Activated naive CD8-positive, alpha-beta T cell (primary cell): Measurements from ENCODE around the gene GATAD2B.

Experiments used
- H3K27ac Mint-ChIP-seq: one replicate; pipeline ENCODE4 v1.8.0; 2021; ENCODE audit warnings: mixed read lengths
- H3K27me3 Mint-ChIP-seq: one replicate; pipeline ENCODE4 v1.8.0; 2021; ENCODE audit warnings: mixed read lengths
- H3K36me3 Mint-ChIP-seq: one replicate; pipeline ENCODE4 v1.8.0; 2021; ENCODE audit warnings: mixed read lengths
- H3K4me1 Mint-ChIP-seq: one replicate; pipeline ENCODE4 v1.8.0; 2021; ENCODE audit warnings: low read depth, mixed read lengths
- H3K4me3 Mint-ChIP-seq: one replicate; pipeline ENCODE4 v1.8.0; 2021; ENCODE audit warnings: mild to moderate bottlenecking, mixed read lengths
- H3K9me3 Mint-ChIP-seq: one replicate; pipeline ENCODE4 v1.8.0; 2021; ENCODE audit warnings: low read depth, mixed read lengths

The GATAD2B gene

DNA sequence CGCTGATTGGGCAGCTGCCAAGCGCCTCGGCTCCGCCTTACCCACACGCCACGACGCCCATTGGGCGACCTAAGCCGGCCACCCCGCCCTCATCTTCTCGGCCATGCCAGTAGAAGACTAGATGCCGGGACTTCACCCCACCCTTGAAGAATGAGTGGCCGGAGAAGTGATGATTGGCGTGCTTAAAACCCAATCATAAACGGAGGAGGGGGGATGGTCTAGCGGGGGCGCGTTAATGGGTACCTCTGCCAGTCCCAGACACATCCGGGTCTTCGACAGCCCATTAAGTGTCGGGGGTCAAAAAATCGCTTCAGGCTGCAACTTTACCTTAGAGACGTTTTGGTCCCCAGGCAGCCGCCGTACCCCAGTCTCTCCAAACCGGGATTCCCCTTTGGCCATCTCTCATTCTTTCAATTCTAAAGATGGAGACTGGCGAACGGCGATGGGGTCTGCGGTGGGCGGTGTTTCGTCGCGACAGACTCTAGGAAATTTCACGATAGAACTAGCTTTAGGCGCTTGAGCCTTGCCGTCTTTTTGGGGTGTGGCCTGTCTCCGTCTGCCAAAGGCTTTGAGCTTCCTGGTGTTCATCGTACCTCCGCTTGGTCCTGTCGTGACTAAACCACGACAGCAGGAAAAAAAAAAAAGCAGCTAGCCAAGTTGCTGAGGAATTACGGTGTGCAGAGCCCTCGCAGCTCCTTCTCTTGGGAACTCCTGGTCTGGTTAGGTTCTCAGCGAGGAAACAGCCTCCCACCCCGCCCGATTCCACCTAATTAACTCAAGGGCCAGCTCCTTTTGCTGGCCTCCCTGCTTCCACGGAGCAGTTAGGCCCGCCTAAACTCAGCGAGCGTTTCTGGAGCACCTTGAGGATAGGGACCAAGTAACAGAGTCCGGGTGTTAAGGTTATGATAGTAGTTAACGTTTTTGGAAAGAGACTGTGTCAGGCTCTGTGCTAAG lies at the start of gene GATAD2B:
Gene GATAD2B (minus strand): TSS at position 1 of the 954 bp plus-strand sequence. CDS start 94,625 bp downstream, outside the sequence.
- Mint-ChIP-seq H3K9me3 (no peaks in the 10 kb centered on the region), H3K27ac (peak within 1 kb of the TSS; percentile 94), H3K36me3 (no peaks in the 10 kb centered on the region), H3K27me3 (no peaks in the 10 kb centered on the region), H3K4me3 (peak within 1 kb of the TSS; percentile 95), H3K4me1 (peaks cover 44% of the 10 kb centered on the region)

- Mint-ChIP-seq H3K36me3 (no peaks in the 10 kb centered on the region), H3K4me1 (peaks cover 47% of the 10 kb centered on the region), H3K9me3 (no peaks in the 10 kb centered on the region), H3K27ac (no peak overlapping the region), H3K4me3 (no peak overlapping the region), H3K27me3 (no peaks in the 10 kb centered on the region)
Observed at GRCh38 chr1:153970346-153970745, 47.6 kb upstream of the GATAD2B start.

DNA sequence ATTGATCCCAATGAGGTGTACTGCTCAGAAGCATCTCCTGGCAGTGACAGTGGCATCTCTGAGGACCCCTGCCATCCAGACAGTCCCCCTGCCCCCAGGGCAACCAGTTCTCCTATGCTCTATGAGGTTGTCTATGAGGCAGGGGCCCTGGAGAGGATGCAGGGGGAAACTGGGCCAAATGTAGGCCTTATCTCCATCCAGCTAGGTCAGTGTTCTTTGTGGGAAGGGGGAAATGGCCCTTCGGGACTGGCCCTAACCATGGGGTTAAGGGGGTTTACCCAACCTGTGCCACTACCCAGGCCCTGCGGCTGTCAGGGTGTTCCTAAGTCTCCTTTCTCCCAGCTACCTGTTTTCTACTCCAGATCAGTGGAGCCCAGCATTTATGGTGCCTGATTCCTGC lies 46.2 kb upstream of the GATAD2B start:
- Mint-ChIP-seq H3K4me3 (peak overlapping the region; percentile 10), H3K9me3 (no peaks in the 10 kb centered on the region), H3K27me3 (no peaks in the 10 kb centered on the region), H3K27ac (peak overlapping the region; percentile 68), H3K36me3 (no peaks in the 10 kb centered on the region), H3K4me1 (peaks cover 44% of the 10 kb centered on the region)

GRCh38 chr1:153968408-153968807 lies 45.6 kb upstream of the GATAD2B start:
- H3K4me3 Mint-ChIP-seq, result no peak overlapping the region
- peak overlapping the region; percentile 91 for H3K27ac Mint-ChIP-seq
- H3K4me1 Mint-ChIP-seq, result peaks cover 48% of the 10 kb centered on the region
- H3K36me3 Mint-ChIP-seq, result no peaks in the 10 kb centered on the region
- H3K9me3 Mint-ChIP-seq, result no peaks in the 10 kb centered on the region
- no peaks in the 10 kb centered on the region for H3K27me3 Mint-ChIP-seq

DNA sequence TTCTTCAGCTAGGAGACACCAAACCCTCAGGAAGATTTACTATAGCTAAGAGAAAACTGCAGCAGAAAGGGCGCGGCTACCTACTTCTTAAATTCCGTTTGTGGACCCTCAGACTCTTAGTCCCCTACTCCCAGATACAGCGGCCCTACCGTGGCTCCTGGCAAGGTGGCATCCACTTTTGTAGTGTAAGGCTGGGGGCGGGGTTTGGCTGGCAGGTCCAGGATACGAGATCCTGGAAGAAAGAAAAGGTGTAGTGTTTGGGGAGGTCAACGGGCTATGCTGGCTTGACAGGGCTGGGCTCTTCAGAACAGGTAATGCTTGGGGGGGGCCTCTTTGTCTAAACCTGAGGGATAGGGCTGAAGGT lies 45.2 kb upstream of the GATAD2B start:
- Mint-ChIP-seq H3K9me3 (no peaks in the 10 kb centered on the region), H3K4me1 (peaks cover 45% of the 10 kb centered on the region), H3K27me3 (no peaks in the 10 kb centered on the region), H3K4me3 (peak overlapping the region; percentile 90), H3K27ac (peak overlapping the region; percentile 91), H3K36me3 (no peaks in the 10 kb centered on the region)

- H3K4me3 Mint-ChIP-seq, result peak within 1 kb of the TSS; percentile 90
- no peaks in the 10 kb centered on the region for H3K36me3 Mint-ChIP-seq
- H3K9me3 Mint-ChIP-seq, result no peaks in the 10 kb centered on the region
- no peaks in the 10 kb centered on the region for H3K27me3 Mint-ChIP-seq
- H3K4me1 Mint-ChIP-seq, result peaks cover 49% of the 10 kb centered on the region
- peak within 1 kb of the TSS; percentile 91 for H3K27ac Mint-ChIP-seq
Observed at GRCh38 chr1:153967107-153967999, 44.6 kb upstream of the GATAD2B start, which contains the start of gene CREB3L4. Gene CREB3L4, plus strand, starts transcription at chr1:153967902. Its CDS starts 624 bp downstream, at chr1:153968526.

DNA sequence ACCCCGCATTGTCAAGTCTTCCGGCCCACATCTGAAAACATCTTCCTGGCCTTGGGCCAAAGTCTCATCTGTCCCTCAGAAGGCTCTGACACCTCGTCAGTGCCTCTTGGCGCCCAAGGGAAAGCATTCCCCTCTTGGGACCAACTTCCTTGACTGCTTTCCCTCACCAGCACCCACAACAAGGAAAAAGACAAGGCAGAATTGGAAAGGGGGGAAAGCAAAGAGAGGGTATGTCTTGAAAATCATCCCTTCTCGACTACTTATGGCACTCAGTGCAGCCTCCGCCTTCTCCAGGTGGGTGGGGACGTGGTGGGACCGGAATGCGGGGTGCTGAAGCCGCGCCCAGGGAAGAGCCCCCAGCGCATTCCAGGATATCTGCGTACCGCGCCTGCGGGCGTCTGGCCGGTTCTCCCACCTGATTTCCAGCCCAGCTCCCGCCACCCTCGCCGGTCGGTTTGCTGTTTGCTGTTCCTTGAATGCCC lies 41.1 kb upstream of the GATAD2B start:
- Mint-ChIP-seq H3K27ac (peak overlapping the region; percentile 99), H3K4me3 (peak overlapping the region; percentile 98), H3K4me1 (peaks cover 53% of the 10 kb centered on the region), H3K36me3 (no peaks in the 10 kb centered on the region), H3K27me3 (no peaks in the 10 kb centered on the region), H3K9me3 (no peaks in the 10 kb centered on the region)

DNA sequence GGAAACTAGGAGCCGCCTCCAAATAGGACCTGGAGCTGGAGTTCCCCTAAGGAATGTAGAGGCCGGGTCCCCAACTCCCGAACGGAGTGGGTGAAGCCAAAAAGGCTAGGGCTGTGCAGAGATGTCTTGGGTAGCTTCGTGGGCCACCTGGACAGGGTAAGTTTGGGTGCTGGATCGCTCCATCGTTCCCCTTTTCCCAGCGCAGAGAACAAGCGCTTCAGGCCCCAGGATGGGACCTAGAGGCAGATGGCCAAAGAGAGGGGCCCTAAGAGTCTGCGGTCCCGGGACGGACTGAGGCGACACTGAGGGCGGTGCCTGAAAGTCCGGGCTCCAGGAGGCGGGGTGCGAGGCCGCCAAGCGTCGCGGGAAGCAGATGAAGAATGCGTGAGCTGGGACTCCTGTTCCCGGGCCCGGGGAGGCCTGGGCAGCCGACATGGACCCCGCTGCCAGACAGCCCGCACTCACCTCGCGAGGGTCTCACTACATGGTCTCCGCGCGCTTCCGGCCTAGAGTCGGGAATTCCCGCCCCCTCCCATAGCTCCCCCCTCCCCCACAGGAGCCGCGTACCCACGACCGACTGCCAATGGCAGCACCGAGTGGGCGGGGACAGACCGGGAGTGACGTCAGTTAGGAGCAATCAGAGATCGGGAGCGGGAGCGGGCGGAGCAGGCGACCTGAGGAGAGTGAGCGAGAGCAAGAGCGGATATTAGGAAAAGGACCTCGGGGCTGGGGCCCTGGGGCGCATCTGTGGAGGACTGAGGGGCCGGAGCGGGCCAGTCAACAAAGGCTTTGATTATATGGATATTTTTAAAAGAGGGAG lies 40.5 kb upstream of the GATAD2B start, which contains the start of gene SLC39A1:
Gene SLC39A1 (minus strand): TSS at position 508 of the 820 bp plus-strand sequence. CDS start 822 bp downstream, outside the sequence.
- no peaks in the 10 kb centered on the region for H3K27me3 Mint-ChIP-seq
- no peaks in the 10 kb centered on the region for H3K9me3 Mint-ChIP-seq
- no peaks in the 10 kb centered on the region for H3K36me3 Mint-ChIP-seq
- peak within 1 kb of the TSS; percentile 99 for H3K27ac Mint-ChIP-seq
- H3K4me1 Mint-ChIP-seq, result peaks cover 55% of the 10 kb centered on the region
- peak within 1 kb of the TSS; percentile 98 for H3K4me3 Mint-ChIP-seq

DNA sequence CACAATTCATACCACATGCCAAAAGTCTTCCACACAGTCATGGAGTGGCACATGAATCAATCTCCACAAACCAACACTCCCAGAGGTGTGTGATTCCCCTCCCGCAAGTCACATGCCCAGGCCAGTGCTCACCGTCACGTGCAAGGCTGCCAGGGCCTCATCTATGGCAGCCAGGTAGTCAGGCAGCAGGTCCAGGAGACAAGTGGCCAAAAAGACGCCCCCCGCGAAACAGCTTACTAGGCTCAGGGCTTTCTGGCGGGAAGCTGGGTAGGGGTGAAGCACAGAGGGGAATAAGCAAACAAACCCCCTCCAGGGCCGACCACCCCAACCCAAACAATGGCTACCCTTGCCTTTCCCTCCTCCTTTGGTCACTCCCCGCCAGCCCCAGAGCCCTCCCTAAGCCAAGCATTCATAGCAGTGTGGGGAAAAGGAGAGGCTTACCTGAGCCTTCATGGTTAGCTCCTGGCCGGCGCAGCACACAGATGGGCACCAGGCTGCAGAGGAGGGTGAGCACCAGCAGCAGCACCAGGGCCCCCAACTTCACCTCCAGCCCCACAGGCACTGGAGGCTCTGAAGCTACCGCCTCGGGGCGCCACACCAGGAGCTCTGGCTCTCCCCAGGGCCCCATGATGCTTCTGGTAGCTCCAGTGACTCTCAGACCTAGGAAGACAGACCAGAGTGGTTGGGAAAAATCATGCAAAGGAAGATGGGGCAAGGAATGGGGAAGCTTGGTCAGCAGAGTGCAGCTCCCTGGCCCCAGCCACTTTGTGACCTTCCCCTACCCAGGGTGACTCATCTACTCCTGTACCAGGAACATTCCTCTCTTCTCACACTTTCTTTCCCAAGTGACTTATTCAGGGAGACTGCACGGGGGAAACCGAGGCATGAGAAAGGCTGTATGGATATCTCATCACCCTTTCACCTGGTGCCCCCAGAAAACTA lies 39.6 kb upstream of the GATAD2B start:
- Mint-ChIP-seq H3K4me1 (peaks cover 48% of the 10 kb centered on the region), H3K27ac (peak overlapping the region; percentile 99)

DNA sequence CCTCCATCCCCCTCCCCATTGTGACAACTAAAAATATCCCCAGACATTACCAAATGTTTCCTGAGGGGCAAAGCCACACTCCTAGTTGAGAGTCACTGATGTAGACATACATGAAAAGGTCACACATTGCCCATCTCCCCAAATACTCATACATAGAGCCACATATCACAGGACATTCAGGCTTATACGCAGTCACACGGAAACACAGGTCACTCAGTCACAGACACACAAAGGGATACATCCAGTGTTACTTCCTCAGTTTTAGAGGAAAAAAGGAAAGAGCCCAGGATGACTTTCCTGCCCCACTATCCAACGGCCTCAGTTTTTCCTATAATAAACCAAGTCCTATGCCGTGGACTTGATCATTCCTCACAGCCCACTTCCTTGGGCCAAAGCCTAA lies 38.6 kb upstream of the GATAD2B start:
- Mint-ChIP-seq H3K4me1 (peaks cover 49% of the 10 kb centered on the region), H3K36me3 (no peaks in the 10 kb centered on the region), H3K9me3 (no peaks in the 10 kb centered on the region), H3K27me3 (no peaks in the 10 kb centered on the region), H3K4me3 (peak overlapping the region; percentile 98), H3K27ac (peak overlapping the region; percentile 99)

More for the DNA sequence above, 39.6 kb upstream of the GATAD2B start:
- peak overlapping the region; percentile 98 for H3K4me3 Mint-ChIP-seq
- no peaks in the 10 kb centered on the region for H3K27me3 Mint-ChIP-seq
- H3K36me3 Mint-ChIP-seq, result no peaks in the 10 kb centered on the region
- H3K9me3 Mint-ChIP-seq, result no peaks in the 10 kb centered on the region

GRCh38 chr1:153960206-153960605 lies 37.4 kb upstream of the GATAD2B start:
- H3K27ac Mint-ChIP-seq, result no peak overlapping the region
- H3K4me1 Mint-ChIP-seq, result peaks cover 48% of the 10 kb centered on the region
- no peaks in the 10 kb centered on the region for H3K36me3 Mint-ChIP-seq

DNA sequence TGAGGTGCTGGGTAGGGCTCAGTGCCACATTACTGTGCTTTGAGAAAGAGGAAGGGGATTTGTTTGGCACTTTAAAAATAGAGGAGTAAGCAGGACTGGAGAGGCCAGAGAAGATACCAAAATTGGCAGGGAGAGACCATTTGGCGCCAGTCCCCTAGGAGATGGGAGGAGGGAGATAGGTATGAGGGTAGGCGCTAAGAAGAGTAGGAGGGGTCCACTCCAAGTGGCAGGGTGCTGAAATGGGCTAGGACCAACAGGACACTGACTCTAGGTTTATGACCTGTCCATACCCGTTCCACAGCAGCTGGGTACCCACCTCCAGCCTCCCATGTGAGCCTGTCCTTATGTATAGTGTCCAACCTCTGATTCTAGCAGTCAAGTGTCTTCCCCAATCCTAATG lies 36.7 kb upstream of the GATAD2B start:
- Mint-ChIP-seq H3K27me3 (no peaks in the 10 kb centered on the region), H3K9me3 (no peaks in the 10 kb centered on the region), H3K4me1 (peaks cover 54% of the 10 kb centered on the region), H3K4me3 (peak overlapping the region; percentile 8), H3K36me3 (no peaks in the 10 kb centered on the region), H3K27ac (peak overlapping the region; percentile 61)

More at GRCh38 chr1:153960206-153960605, 37.4 kb upstream of the GATAD2B start:
- Mint-ChIP-seq H3K27me3 (no peaks in the 10 kb centered on the region), H3K9me3 (no peaks in the 10 kb centered on the region), H3K4me3 (no peak overlapping the region)

DNA sequence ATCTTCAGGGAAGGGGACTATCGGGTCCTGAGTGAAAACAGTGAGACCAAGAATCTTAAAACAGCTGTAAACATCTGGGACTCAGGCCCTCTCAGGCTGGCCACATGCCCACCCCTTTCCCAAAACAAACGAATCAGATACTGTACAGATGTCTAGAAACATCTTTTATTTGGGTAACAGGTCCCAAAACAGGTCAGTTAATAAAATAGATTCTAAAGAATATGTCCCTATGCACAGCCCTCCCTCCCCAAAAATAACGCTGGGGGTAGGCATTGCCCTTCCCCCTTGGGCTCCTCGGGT lies 36.1 kb upstream of the GATAD2B start:
- H3K27ac Mint-ChIP-seq, result peak overlapping the region; percentile 96
- no peaks in the 10 kb centered on the region for H3K9me3 Mint-ChIP-seq
- H3K36me3 Mint-ChIP-seq, result peaks cover 3% of the 10 kb centered on the region
- peaks cover 55% of the 10 kb centered on the region for H3K4me1 Mint-ChIP-seq
- H3K4me3 Mint-ChIP-seq, result peak overlapping the region; percentile 100
- H3K27me3 Mint-ChIP-seq, result no peaks in the 10 kb centered on the region
